Uterus (tissue), 4 donors: ENCODE results near the gene FMNL3. TPM values are rescaled to one million over a fixed set of nuclear protein-coding genes. Genes with fewer than 3 reads are reported as not detected.

Source experiments
- DNase-seq, 2 donors: peaks; one replicate each; pipeline ENCODE4 v3.0.0-alpha.2; 2019 to 2020
- H3K27ac ChIP-seq, 2 donors: fragments of 200-600 bp; sonication (generic); 1 replicate in 1 of 2; 2 replicates in 1 of 2; pipeline ENCODE4 v1.5.1; 2016 to 2018
- H3K27me3 ChIP-seq, 2 donors: fragments of 200-600 bp; sonication (generic); one replicate each; pipeline ENCODE4 v1.5.1; 2018 to 2019; ENCODE audit warnings: control low read depth in 1 of 2
- H3K36me3 ChIP-seq, 2 donors: fragments of 200-600 bp; sonication (generic); one replicate each; pipeline ENCODE4 v1.5.1; 2019; ENCODE audit warnings: control low read depth in 1 of 2
- H3K4me1 ChIP-seq, 2 donors: fragments of 200-600 bp; sonication (generic); one replicate each; pipeline ENCODE4 v1.5.1; 2018 to 2019; ENCODE audit warnings: control low read depth in 1 of 2
- H3K4me3 ChIP-seq, 2 donors: fragments of 200-600 bp; sonication (generic); 1 replicate in 1 of 2; 2 replicates in 1 of 2; pipeline ENCODE4 v1.5.1; 2018 to 2019; ENCODE audit warnings: mild to moderate bottlenecking in 1 of 2
- H3K9me3 ChIP-seq, 2 donors: fragments of 200-600 bp; sonication (generic); one replicate each; pipeline ENCODE4 v1.5.1; 2019; ENCODE audit warnings: control low read depth in 1 of 2
- POLR2A ChIP-seq, 2 donors: fragments of 450-650 bp; IDR thresholded peaks; one replicate each; pipeline ENCODE4 v1.6.1; 2016; ENCODE audit warnings: antibody characterized with exemption in 2 of 2, mild to moderate bottlenecking in 1 of 2, moderate library complexity in 1 of 2
- intact Hi-C: fragments of 100-400 bp; cut with DNase I; formaldehyde crosslinking; loops from one replicate; pipeline ENCODE4 v1.15.1; 2023; ENCODE audit warnings: low total_unique reads
- total RNA-seq, 4 donors: library from RNA; depleted of rRNA in 3 of 4; stranded (reverse); fragments of >200 nt in 3 of 4; gene quantifications; one replicate each; pipeline versions ENCODE4 v1.1.0 to v1.2.4, GENCODE V29; 2014 to 2023
- TF ChIP-seq, protein P1 (sequence below), 4 experiments: fragments of 200-600 bp in 2 of 4; fragments of 450-650 bp in 2 of 4; sonication (generic) in 2 of 4; IDR thresholded peaks; one replicate each; pipeline ENCODE4 v1.5.1; 2016 to 2019; ENCODE audit warnings: antibody characterized with exemption in 4 of 4, mild to moderate bottlenecking in 2 of 4, moderate library complexity in 1 of 4
- donor health status: DM: yes; HTN: yes; CAD: no.

FMNL3 gene
- total RNA-seq, 4 donors from 2014 or later = 3.3 to 45.7 (median 20.4) TPM

DNA sequence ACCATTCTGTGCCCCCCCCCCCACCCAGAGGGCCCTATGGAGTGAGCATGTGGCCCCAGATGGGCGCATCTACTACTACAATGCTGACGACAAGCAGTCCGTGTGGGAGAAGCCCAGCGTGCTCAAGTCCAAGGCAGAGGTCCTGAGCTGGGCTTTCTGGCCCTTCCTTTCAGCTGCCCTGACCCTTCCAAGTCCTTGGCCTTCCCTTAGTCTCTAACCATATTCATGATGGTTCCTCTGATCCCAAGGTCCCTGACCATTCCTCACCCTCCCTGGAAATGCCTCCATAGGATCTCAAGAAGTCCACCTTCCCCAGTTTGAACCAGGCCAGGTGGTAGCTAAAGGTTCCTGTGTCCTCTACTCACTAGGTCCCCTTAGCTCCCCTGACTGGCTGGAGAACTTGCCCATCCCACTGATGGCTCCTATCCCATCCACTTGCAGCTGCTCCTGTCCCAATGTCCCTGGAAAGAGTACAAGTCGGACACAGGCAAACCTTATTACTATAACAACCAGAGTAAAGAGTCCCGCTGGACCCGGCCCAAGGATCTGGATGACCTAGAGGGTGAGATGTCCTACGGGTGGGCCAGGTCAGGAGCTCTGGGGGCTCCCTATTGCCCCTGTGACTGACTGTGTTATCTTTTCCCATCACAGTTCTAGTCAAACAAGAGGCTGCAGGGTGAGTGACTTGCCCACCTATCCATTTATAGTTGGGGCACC lies 74.1 kb downstream of the FMNL3 start:
- H3K9me3 ChIP-seq = no peaks in the 10 kb centered on the region
- H3K27me3 ChIP-seq = no peaks in the 10 kb centered on the region
- H3K4me1 ChIP-seq = peaks cover 0 to 8% of the 10 kb centered on the region in 2 donors
- H3K27ac ChIP-seq = no peak overlapping the region
- no peak overlapping the region for H3K4me3 ChIP-seq
- TF ChIP-seq, protein P1, sequence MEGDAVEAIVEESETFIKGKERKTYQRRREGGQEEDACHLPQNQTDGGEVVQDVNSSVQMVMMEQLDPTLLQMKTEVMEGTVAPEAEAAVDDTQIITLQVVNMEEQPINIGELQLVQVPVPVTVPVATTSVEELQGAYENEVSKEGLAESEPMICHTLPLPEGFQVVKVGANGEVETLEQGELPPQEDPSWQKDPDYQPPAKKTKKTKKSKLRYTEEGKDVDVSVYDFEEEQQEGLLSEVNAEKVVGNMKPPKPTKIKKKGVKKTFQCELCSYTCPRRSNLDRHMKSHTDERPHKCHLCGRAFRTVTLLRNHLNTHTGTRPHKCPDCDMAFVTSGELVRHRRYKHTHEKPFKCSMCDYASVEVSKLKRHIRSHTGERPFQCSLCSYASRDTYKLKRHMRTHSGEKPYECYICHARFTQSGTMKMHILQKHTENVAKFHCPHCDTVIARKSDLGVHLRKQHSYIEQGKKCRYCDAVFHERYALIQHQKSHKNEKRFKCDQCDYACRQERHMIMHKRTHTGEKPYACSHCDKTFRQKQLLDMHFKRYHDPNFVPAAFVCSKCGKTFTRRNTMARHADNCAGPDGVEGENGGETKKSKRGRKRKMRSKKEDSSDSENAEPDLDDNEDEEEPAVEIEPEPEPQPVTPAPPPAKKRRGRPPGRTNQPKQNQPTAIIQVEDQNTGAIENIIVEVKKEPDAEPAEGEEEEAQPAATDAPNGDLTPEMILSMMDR (IDR thresholded peaks at IDR 0.05) = no peak
- TF ChIP-seq POLR2A (IDR thresholded peaks at IDR 0.05) = no peak
- intact Hi-C loops = no loop called here
- H3K36me3 ChIP-seq = no peaks in the 10 kb centered on the region
- no peak for DNase-seq

- TF ChIP-seq, protein P1 (IDR thresholded peaks at IDR 0.05) = no peak
- TF ChIP-seq POLR2A (IDR thresholded peaks at IDR 0.05) = no peak
- Histone ChIP-seq H3K4me1 (peaks cover 0 to 2% of the 10 kb centered on the region in 2 donors), H3K27me3 (no peaks in the 10 kb centered on the region), H3K27ac (no peak overlapping the region), H3K4me3 (no peak overlapping the region), H3K9me3 (no peaks in the 10 kb centered on the region), H3K36me3 (no peaks in the 10 kb centered on the region)
- intact Hi-C loops = no loop called here
- no peak for DNase-seq
Measured at GRCh38 chr12:49632401-49632800, 74.8 kb downstream of the FMNL3 start.

GRCh38 chr12:49631336-49631907 lies 75.8 kb downstream of the FMNL3 start:
- no peaks in the 10 kb centered on the region for H3K27me3 ChIP-seq
- intact Hi-C loops = no loop called here
- no peaks in the 10 kb centered on the region for H3K36me3 ChIP-seq
- no peaks in the 10 kb centered on the region for H3K9me3 ChIP-seq
- H3K27ac ChIP-seq = no peak overlapping the region
- no peak for DNase-seq
- no peaks in the 10 kb centered on the region for H3K4me1 ChIP-seq
- no peak for TF ChIP-seq POLR2A (IDR thresholded peaks at IDR 0.05)
- TF ChIP-seq, protein P1 (IDR thresholded peaks at IDR 0.05) = no peak
- H3K4me3 ChIP-seq = no peak overlapping the region

- DNase-seq = no peak
- intact Hi-C loops = no loop called here
- no peaks in the 10 kb centered on the region for H3K4me1 ChIP-seq
Measured at GRCh38 chr12:49627752-49628360, 79.3 kb downstream of the FMNL3 start.

More at GRCh38 chr12:49627752-49628360, 79.3 kb downstream of the FMNL3 start:
- H3K36me3 ChIP-seq = no peaks in the 10 kb centered on the region
- no peaks in the 10 kb centered on the region for H3K9me3 ChIP-seq
- H3K27me3 ChIP-seq = no peaks in the 10 kb centered on the region
- no peak for TF ChIP-seq POLR2A (IDR thresholded peaks at IDR 0.05)
- TF ChIP-seq, protein P1 (IDR thresholded peaks at IDR 0.05) = no peak
- H3K4me3 ChIP-seq = no peak overlapping the region
- H3K27ac ChIP-seq = peak overlapping the region in 1 of 2 donors; percentile 35
